ENCODE results near the gene C2orf15. TPM values are rescaled to one million over a fixed set of nuclear protein-coding genes. Genes with fewer than 3 reads are reported as not detected.
"Not testable (repeated sequence)": the region's sequence is repeated elsewhere in the genome, so short reads cannot be mapped to it uniquely, and the experiment has no call there.

C2orf15 gene
- total RNA-seq, 1 experiment from 2014 or later: 0.56 TPM

- TF ChIP-seq EZH2 (IDR thresholded peaks at IDR 0.05; ENCODE audit: borderline replicate concordance, low read depth, low read length, poor library complexity, severe bottlenecking): no peak
- TF ChIP-seq CTCF (conservative IDR thresholded peaks at IDR 0.05; ENCODE audit: low read depth, low read length): no peak
- H3K4me3 ChIP-seq (ENCODE audit: low read depth, low read length, poor library complexity, severe bottlenecking): no peak overlapping the region
- CTCF ChIA-PET: no interaction called here
- no peak for DNase-seq (ENCODE audit: low spot score)
- no TSS peak for BruUV-seq (replicated peaks)
- H3K9me3 ChIP-seq (ENCODE audit: low read depth, low read length, poor library complexity, severe bottlenecking): no peaks in the 10 kb centered on the region
- H3K27me3 ChIP-seq (replicated peaks; ENCODE audit: insufficient read depth, low read depth, low read length, poor library complexity): peaks cover 3% of the 10 kb centered on the region
- no peak overlapping the region for H3K27ac ChIP-seq (ENCODE audit: low read depth, low read length, poor library complexity, severe bottlenecking)
- H3K4me1 ChIP-seq (ENCODE audit: insufficient read depth, low read length, poor library complexity, severe bottlenecking): no peaks in the 10 kb centered on the region
- POLR2A ChIA-PET (ENCODE audit: low non-redundant PET): no interaction called here
- H3K36me3 ChIP-seq (ENCODE audit: insufficient read depth, low read length, poor library complexity, severe bottlenecking): no peaks in the 10 kb centered on the region
- intact Hi-C loops (cut with micrococcal nuclease; ENCODE audit: unreplicated experiment): no loop called here
Observed at GRCh38 chr2:99111945-99112344, 29.6 kb upstream of the C2orf15 start.

GRCh38 chr2:99112617-99113016, 28.9 kb upstream of the C2orf15 start:
- CTCF ChIA-PET: no interaction called here
- BruUV-seq (replicated peaks): no TSS peak

GRCh38 chr2:99127981-99128380, 13.5 kb upstream of the C2orf15 start:
- ChIA-PET POLR2A (ENCODE audit: low non-redundant PET) (no interaction called here), CTCF (no interaction called here)
- intact Hi-C loops (cut with micrococcal nuclease; ENCODE audit: unreplicated experiment): no loop called here

More at GRCh38 chr2:99112617-99113016, 28.9 kb upstream of the C2orf15 start:
- no peaks in the 10 kb centered on the region for H3K9me3 ChIP-seq (ENCODE audit: low read depth, low read length, poor library complexity, severe bottlenecking)
- peaks cover 9% of the 10 kb centered on the region for H3K27me3 ChIP-seq (replicated peaks; ENCODE audit: insufficient read depth, low read depth, low read length, poor library complexity)
- H3K27ac ChIP-seq (ENCODE audit: low read depth, low read length, poor library complexity, severe bottlenecking): no peak overlapping the region
- no peaks in the 10 kb centered on the region for H3K4me1 ChIP-seq (ENCODE audit: insufficient read depth, low read length, poor library complexity, severe bottlenecking)
- no peak for DNase-seq (ENCODE audit: low spot score)
- no peak for TF ChIP-seq CTCF (conservative IDR thresholded peaks at IDR 0.05; ENCODE audit: low read depth, low read length)
- no peak for TF ChIP-seq EZH2 (IDR thresholded peaks at IDR 0.05; ENCODE audit: borderline replicate concordance, low read depth, low read length, poor library complexity, severe bottlenecking)
- POLR2A ChIA-PET (ENCODE audit: low non-redundant PET): no interaction called here
- H3K4me3 ChIP-seq (ENCODE audit: low read depth, low read length, poor library complexity, severe bottlenecking): no peak overlapping the region
- intact Hi-C loops (cut with micrococcal nuclease; ENCODE audit: unreplicated experiment): no loop called here
- no peaks in the 10 kb centered on the region for H3K36me3 ChIP-seq (ENCODE audit: insufficient read depth, low read length, poor library complexity, severe bottlenecking)

GRCh38 chr2:99135044-99135556, 6.4 kb upstream of the C2orf15 start:
- H3K4me1 ChIP-seq (ENCODE audit: insufficient read depth, low read length, poor library complexity, severe bottlenecking); H3K27ac ChIP-seq (ENCODE audit: low read depth, low read length, poor library complexity, severe bottlenecking); H3K4me3 ChIP-seq (ENCODE audit: low read depth, low read length, poor library complexity, severe bottlenecking); H3K9me3 ChIP-seq (ENCODE audit: low read depth, low read length, poor library complexity, severe bottlenecking); intact Hi-C loops (cut with micrococcal nuclease; ENCODE audit: unreplicated experiment); BruUV-seq (replicated peaks); H3K36me3 ChIP-seq (ENCODE audit: insufficient read depth, low read length, poor library complexity, severe bottlenecking); DNase-seq (ENCODE audit: low spot score); CTCF ChIA-PET; POLR2A ChIA-PET (ENCODE audit: low non-redundant PET): not testable (repeated sequence)
- peaks cover 22% of the 10 kb centered on the region for H3K27me3 ChIP-seq (replicated peaks; ENCODE audit: insufficient read depth, low read depth, low read length, poor library complexity)

More at GRCh38 chr2:99127981-99128380, 13.5 kb upstream of the C2orf15 start:
- no peak overlapping the region for H3K4me3 ChIP-seq (ENCODE audit: low read depth, low read length, poor library complexity, severe bottlenecking)
- no peak for TF ChIP-seq CTCF (conservative IDR thresholded peaks at IDR 0.05; ENCODE audit: low read depth, low read length)
- TF ChIP-seq EZH2 (IDR thresholded peaks at IDR 0.05; ENCODE audit: borderline replicate concordance, low read depth, low read length, poor library complexity, severe bottlenecking): no peak
- H3K36me3 ChIP-seq (ENCODE audit: insufficient read depth, low read length, poor library complexity, severe bottlenecking): no peaks in the 10 kb centered on the region
- BruUV-seq (replicated peaks): no TSS peak
- no peaks in the 10 kb centered on the region for H3K9me3 ChIP-seq (ENCODE audit: low read depth, low read length, poor library complexity, severe bottlenecking)
- DNase-seq (ENCODE audit: low spot score): no peak
- H3K27me3 ChIP-seq (replicated peaks; ENCODE audit: insufficient read depth, low read depth, low read length, poor library complexity): no peaks in the 10 kb centered on the region
- H3K27ac ChIP-seq (ENCODE audit: low read depth, low read length, poor library complexity, severe bottlenecking): no peak overlapping the region
- no peaks in the 10 kb centered on the region for H3K4me1 ChIP-seq (ENCODE audit: insufficient read depth, low read length, poor library complexity, severe bottlenecking)
